GM18505 (cell line): Measurements from ENCODE around the gene KLF13.
A peak's percentile ranks its signal among the peaks of the same experiment; 100 is the strongest.

ENCODE experiments used
- ATAC-seq: cut with Tn5 transposase; IDR thresholded peaks from one replicate; pipeline ENCODE4 v1.9.1; 2021; ENCODE audit not compliant: unreplicated experiment
- POLR2A ChIP-seq: IDR thresholded peaks from 4 replicates; pipeline ENCODE4 v1.6.1; 2011; ENCODE audit warnings: borderline replicate concordance; ENCODE audit not compliant: insufficient read depth, insufficient read length; ENCODE audit errors: extremely low read depth

KLF13 gene

DNA sequence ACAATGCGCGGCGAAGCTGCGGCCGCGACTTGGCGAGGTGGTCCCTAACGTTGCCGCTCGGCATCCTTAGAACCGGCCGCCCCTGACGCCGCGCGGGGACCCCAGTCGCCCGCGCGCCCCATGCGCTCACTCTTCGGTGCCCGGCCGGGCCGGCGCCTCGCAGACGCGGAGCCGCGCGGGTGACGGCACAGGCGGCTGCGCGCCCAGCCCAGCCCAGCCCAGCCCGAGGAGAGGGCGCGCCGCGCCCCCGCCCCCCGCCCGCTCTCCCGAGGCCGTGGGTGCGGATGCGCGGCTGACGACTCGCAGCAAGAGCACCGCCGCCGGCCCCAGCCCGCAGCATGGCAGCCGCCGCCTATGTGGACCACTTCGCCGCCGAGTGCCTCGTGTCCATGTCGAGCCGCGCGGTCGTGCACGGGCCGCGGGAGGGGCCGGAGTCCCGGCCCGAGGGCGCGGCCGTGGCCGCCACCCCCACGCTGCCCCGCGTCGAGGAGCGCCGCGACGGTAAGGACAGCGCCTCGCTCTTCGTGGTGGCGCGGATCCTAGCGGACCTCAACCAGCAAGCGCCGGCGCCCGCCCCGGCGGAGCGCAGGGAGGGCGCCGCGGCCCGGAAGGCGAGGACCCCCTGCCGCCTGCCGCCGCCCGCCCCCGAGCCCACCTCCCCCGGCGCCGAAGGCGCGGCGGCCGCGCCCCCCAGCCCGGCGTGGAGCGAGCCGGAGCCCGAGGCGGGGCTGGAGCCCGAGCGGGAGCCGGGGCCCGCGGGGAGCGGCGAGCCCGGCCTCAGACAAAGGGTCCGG is 437 bp downstream of the KLF13 start:
- ATAC-seq = peak; percentile 23
- peak; percentile 57 for TF ChIP-seq POLR2A

DNA sequence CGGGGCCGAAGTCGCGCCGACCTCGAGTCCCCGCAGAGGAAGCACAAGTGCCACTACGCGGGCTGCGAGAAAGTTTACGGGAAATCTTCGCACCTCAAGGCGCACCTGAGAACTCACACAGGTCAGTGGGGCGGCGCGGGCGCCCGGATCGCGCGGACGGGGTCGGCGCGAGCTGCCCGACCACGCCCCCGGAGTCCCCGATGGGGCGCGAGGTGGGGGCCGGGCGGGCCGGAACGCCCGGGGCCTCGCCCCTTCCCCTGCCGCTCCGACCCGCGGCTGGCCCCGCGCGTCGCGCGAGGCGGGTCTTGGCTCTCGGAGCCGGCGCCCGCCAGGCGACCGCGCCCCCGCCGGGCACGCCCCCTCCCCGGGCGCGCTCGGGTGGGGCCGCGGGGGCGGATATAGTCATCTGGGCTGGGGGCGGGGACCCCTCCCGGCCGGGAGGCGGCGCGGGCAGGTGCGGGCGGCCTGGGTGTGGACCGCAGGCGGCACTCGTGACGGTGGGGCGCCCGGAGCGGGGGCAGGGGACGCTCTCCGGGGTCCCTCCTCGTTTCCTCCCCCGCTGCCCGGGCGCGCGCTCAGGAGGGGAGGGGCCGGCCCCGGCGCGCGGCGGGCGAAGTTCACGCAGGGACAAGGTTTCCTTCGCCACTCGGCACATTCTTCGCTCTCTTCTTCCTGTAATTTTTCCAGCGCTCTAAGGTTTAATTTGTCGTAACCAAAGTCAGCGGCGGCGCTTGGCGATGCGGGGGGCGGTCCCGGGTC is 1.2 kb downstream of the KLF13 start:
- ATAC-seq = peak; percentile 16
- TF ChIP-seq POLR2A = peak; percentile 31

GRCh38 chr15:31328428-31328968 is 1.9 kb downstream of the KLF13 start:
- ATAC-seq = peak; percentile 3
- no peak for TF ChIP-seq POLR2A

DNA sequence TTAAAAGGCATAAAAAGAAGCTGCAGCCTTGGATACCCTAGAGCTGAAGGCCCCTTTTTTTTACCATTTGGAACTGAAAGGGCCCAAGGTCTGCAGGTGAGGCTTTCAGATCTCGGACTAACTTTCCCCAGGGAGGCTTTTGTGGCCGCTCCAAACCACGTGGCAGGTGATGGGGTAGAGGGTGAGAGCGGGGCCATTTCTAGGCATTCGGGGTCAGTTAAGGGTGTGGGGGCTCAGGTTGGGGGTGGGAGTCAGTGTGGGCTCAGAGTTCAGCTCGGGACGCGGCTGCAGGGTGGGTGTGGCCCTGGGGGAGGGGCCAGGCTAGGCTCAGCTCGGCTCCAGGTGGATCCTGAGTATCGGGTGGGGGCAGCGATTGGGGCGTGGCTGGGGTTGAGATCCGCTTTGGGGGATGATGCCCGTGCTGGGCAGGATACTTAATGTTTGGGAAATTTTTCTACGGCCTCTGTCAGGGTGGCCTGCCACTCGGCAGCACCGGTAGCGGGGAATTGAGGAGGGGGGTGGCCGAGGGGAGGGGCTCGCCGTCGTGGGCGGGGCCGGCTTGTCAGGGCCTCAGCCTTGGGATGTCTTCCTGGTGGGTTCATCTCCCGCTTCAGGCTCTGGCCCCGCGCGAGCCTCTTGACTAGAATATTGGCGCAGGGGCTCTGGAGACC is 2.5 kb downstream of the KLF13 start:
- no peak for ATAC-seq
- TF ChIP-seq POLR2A = peak; percentile 31

DNA sequence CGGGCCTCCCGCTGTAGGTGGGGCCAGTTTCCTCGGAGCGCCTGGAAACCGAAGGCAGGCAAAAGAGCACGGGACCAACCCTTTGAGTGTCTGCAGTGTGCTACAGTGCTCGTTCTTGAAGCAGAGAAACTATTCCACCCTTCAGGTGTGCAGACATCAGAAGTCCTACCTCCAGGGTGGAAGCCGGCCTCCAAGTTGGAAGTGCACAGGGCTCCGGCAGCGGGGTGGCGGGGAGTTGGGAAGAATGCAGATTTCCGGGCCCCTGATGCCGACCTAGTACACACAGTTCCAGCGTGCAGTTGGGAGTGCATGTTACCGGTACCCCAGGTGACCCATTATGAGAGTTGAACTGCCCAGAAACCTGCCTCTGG is 3.0 kb downstream of the KLF13 start:
- no peak for ATAC-seq
- no peak for TF ChIP-seq POLR2A

- peak; percentile 32 for TF ChIP-seq POLR2A
- no peak for ATAC-seq
These were observed 3.6 kb downstream of the KLF13 start for GRCh38 chr15:31330111-31330785.

DNA sequence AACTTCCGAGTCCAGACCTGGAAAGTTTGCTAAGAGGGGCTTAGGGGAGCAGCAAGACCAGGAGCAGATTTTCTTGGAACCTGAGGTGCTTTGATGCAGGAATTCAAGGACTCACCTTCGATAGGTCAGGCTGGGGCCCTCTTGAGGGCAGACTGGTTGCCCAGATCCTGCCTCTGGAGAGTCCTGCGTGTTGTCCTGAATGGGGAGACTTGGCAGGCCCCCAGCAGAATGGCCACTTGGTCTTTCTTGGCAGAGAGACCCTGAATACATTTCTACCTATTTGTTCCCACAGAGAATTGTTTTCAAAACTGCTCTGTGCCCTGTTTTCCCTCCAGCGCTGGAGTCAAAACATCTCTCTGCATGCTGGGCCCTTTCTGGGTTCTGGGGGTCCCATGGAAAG is 4.2 kb downstream of the KLF13 start:
- ATAC-seq = no peak
- no peak for TF ChIP-seq POLR2A

- no peak for TF ChIP-seq POLR2A
- ATAC-seq = no peak
These were observed 4.8 kb downstream of the KLF13 start for GRCh38 chr15:31331389-31331788.

DNA sequence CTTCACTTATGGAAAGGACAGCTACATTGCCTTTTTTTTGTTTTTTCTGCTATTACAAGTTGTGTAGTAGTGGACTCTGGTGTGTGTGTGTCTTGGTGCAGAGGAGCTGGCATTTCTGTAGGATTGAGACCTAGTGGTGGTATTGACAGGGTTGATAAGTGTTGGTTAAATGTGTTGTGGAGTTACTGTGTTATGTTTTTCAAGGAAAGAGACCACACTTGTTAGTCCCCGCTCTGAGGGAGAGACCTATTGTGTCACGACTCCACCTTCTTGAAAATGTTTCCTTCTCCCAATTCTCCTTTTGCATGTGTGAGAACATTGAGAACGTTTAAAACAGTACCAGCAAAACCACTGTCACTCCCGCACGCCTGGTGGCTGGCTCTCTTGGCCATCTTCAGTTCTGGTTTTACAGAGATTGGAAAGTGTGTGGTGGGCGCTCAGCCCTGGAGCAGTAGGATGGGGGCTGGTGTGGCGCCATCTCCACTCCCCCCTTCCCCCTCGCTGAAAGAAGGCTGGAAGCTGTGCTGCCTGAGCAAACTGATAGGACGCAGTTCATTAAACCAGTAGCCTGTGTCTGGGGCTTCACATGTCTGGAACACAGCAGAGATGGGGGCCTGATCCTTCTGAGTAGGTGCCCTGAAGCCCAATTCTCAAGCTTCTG is 5.5 kb downstream of the KLF13 start:
- ATAC-seq = no peak
- no peak for TF ChIP-seq POLR2A

GRCh38 chr15:31332681-31333071 is 6.0 kb downstream of the KLF13 start:
- no peak for ATAC-seq
- TF ChIP-seq POLR2A = no peak

- no peak for ATAC-seq
- TF ChIP-seq POLR2A = no peak
These were observed 6.5 kb downstream of the KLF13 start for GRCh38 chr15:31333119-31333518.

GRCh38 chr15:31333820-31334219 is 7.2 kb downstream of the KLF13 start:
- no peak for ATAC-seq

DNA sequence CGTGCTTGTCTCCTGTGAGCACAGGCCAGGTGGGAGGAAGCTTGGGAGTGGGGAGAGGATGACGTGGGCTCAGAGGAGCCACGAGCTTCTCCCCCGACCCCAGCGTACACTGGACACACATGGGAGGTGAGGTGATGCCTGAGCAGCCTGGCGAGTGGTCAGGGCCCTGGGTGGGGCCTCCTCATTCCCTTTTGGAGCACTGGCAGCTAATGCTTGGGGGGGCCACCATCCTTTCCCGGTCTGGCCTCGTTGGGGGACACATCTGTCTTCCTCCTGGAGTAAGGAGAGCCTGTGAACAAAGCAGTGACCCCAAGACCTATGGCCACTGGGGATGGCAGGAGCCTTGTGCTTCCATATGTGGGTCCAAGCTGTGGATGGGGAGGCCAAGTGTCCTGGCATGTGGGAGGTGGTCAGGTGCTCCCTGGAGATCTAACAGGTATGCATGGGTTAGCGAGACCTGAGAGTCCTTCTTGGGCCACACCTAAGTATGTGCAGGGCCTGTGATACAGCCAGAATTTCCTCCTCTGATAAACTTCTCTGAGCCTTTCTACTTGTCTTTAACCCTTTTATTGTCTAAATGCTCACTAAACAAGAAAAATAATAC is 9.5 kb downstream of the KLF13 start:
- no peak for ATAC-seq
- TF ChIP-seq POLR2A = no peak

More at GRCh38 chr15:31333820-31334219, 7.2 kb downstream of the KLF13 start:
- no peak for TF ChIP-seq POLR2A
